HepG2 (cell line): ENCODE results near the gene SH2D3C.

ENCODE experiments used
- CERS6 ChIP-seq: sonication (generic); formaldehyde crosslinking; IDR thresholded peaks from 2 replicates; pipeline ENCODE4 v1.5.0; 2020; ENCODE audit warnings: missing genetic modification reagents
- FOSL1 ChIP-seq: sonication (generic); formaldehyde crosslinking; IDR thresholded peaks from 2 replicates; pipeline ENCODE4 v1.9.0; 2021; ENCODE audit warnings: missing genetic modification reagents, borderline replicate concordance
- HIC2 ChIP-seq: sonication (generic); formaldehyde crosslinking; IDR thresholded peaks from 2 replicates; pipeline ENCODE4 v1.9.0; 2022; ENCODE audit warnings: low read depth, missing genetic modification reagents
- NCOA2 ChIP-seq: sonication (generic); formaldehyde crosslinking; IDR thresholded peaks from 2 replicates; pipeline ENCODE4 v1.8.0; 2022; ENCODE audit warnings: inconsistent platforms
- PRDM10 ChIP-seq: sonication (generic); formaldehyde crosslinking; IDR thresholded peaks from 2 replicates; pipeline ENCODE4 v1.4.0; 2020; ENCODE audit warnings: low read depth, missing genetic modification reagents
- ZNF674 ChIP-seq: sonication (generic); formaldehyde crosslinking; IDR thresholded peaks from 2 replicates; pipeline ENCODE4 v1.5.0; 2020; ENCODE audit warnings: low read depth, mild to moderate bottlenecking, missing genetic modification reagents

- no peak for TF ChIP-seq CERS6
- TF ChIP-seq FOSL1 (CRISPR knock-in tag) = no peak
- no peak for TF ChIP-seq ZNF674 (CRISPR knock-in tag)
- no peak for TF ChIP-seq PRDM10 (CRISPR knock-in tag)
- TF ChIP-seq NCOA2 (CRISPR knock-in tag) = no peak
- no peak for TF ChIP-seq HIC2 (CRISPR knock-in tag)
Measured at GRCh38 chr9:127801955-127802575, 23.6 kb upstream of the SH2D3C start.
